ENCODE data around the gene ITGA11. TPM values are rescaled to one million over a fixed set of nuclear protein-coding genes. Genes with fewer than 3 reads are reported as not detected.

Gene ITGA11
- total RNA-seq, 1 donor from 2014 or later: 193 TPM

DNA sequence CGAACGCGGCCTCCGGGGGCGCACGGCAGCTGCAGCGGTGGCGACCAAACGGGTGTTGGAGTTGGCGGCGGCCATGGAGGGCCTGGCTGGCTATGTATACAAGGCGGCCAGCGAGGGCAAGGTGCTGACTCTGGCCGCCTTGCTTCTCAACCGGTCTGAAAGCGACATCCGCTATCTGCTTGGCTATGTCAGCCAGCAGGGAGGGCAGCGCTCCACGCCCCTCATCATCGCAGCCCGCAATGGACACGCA, 153.7 kb downstream of the ITGA11 start:
- Mint-ChIP-seq H3K27me3 (ENCODE audit: low read depth, unreplicated experiment) (no peaks in the 10 kb centered on the region), H3K27ac (ENCODE audit: unreplicated experiment) (peak overlapping the region; percentile 97), H3K4me1 (ENCODE audit: low read depth, unreplicated experiment) (peaks cover 42% of the 10 kb centered on the region), H3K4me3 (ENCODE audit: unreplicated experiment) (peak overlapping the region; percentile 99), H3K9me3 (ENCODE audit: unreplicated experiment) (no peaks in the 10 kb centered on the region), H3K36me3 (ENCODE audit: low read depth, unreplicated experiment) (peaks cover 4% of the 10 kb centered on the region)
- Histone ChIP-seq H3K27me3 (ENCODE audit: insufficient read depth, low read length) (no peaks in the 10 kb centered on the region), H3K36me3 (ENCODE audit: insufficient read depth, low read length) (no peaks in the 10 kb centered on the region), H4K20me1 (ENCODE audit: insufficient read depth, low read length) (peaks cover 49% of the 10 kb centered on the region), H3K27ac (ENCODE audit: low read depth, low read length) (peak overlapping the region; percentile 92), H3K4me2 (ENCODE audit: low read length) (peak overlapping the region; percentile 88), H3K79me2 (ENCODE audit: insufficient read depth, low read length) (peaks cover 65% of the 10 kb centered on the region), H2AFZ (ENCODE audit: low read depth, low read length) (peak overlapping the region; percentile 96), H3K4me3 (ENCODE audit: insufficient read depth, low read depth, low read length) (peak overlapping the region; percentile 73), H3K9me3 (ENCODE audit: insufficient read depth, low read depth, low read length) (no peaks in the 10 kb centered on the region), H3K9ac (ENCODE audit: low read length) (peak overlapping the region; percentile 94), H3K4me1 (ENCODE audit: insufficient read depth, low read length) (peaks cover 36% of the 10 kb centered on the region)
- FAIRE-seq (no peak), DNase-seq (ENCODE audit: low read depth) (no peak)
- TF ChIP-seq, protein P1, sequence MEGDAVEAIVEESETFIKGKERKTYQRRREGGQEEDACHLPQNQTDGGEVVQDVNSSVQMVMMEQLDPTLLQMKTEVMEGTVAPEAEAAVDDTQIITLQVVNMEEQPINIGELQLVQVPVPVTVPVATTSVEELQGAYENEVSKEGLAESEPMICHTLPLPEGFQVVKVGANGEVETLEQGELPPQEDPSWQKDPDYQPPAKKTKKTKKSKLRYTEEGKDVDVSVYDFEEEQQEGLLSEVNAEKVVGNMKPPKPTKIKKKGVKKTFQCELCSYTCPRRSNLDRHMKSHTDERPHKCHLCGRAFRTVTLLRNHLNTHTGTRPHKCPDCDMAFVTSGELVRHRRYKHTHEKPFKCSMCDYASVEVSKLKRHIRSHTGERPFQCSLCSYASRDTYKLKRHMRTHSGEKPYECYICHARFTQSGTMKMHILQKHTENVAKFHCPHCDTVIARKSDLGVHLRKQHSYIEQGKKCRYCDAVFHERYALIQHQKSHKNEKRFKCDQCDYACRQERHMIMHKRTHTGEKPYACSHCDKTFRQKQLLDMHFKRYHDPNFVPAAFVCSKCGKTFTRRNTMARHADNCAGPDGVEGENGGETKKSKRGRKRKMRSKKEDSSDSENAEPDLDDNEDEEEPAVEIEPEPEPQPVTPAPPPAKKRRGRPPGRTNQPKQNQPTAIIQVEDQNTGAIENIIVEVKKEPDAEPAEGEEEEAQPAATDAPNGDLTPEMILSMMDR (IDR thresholded peaks at IDR 0.05; ENCODE audit: insufficient read depth, low read depth, low read length): no peak
- no peak for TF ChIP-seq EZH2 (IDR thresholded peaks at IDR 0.05; ENCODE audit: insufficient read depth, low read length)

DNA sequence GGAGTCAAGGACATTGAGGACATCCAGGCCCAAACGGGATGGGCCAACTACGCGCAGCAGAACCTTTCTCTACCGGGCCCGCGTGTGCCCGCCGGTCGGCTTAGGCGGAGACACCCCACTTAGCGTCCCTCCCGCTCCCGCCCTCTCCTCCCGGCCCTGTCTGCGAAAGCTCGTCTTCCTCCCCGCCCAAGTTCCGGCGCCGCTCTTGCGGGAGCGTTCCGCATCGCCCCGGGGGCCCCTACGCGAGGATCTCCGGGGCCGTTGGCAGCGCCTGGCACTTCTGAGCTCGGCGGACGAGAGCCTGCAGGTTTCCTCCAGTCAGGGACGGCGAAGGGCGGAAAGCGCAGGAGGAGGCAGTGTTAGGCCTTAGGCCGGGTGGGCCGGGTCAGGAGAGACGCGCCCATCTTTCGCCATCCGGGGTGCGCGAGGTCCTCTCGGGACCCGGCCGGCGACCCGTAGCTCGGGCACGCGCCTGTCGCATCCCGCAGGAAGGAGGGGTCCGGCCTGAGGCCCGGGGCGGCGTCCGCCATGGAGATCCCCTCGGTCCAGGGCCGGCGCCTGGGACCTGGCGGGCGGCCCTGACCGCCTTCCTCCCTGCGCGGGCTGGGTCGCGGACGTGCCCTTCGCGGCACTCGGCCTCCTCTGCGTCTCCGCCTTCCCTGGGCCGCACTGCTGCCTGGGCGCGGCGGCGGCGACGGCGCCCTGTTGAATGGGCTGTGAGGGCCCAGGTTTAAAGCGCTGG, 154.2 kb downstream of the ITGA11 start, which contains the start of gene FEM1B:
Gene FEM1B (plus strand): TSS at position 143 of the 742 bp plus-strand sequence. CDS start 673 bp downstream, outside the sequence.
- H3K4me3 Mint-ChIP-seq (ENCODE audit: unreplicated experiment): peak within 1 kb of the TSS; percentile 99
- no peaks in the 10 kb centered on the region for H3K9me3 ChIP-seq (ENCODE audit: insufficient read depth, low read depth, low read length)
- FAIRE-seq: no peak
- peak within 1 kb of the TSS; percentile 97 for H3K27ac Mint-ChIP-seq (ENCODE audit: unreplicated experiment)
- H3K9ac ChIP-seq (ENCODE audit: low read length): peak within 1 kb of the TSS; percentile 94
- peak; percentile 89 for DNase-seq (ENCODE audit: low read depth)
- H3K4me3 ChIP-seq (ENCODE audit: insufficient read depth, low read depth, low read length): peak within 1 kb of the TSS; percentile 73
- peak within 1 kb of the TSS; percentile 92 for H3K27ac ChIP-seq (ENCODE audit: low read depth, low read length)
- peaks cover 45% of the 10 kb centered on the region for H4K20me1 ChIP-seq (ENCODE audit: insufficient read depth, low read length)
- H3K79me2 ChIP-seq (ENCODE audit: insufficient read depth, low read length): peaks cover 60% of the 10 kb centered on the region
- H2AFZ ChIP-seq (ENCODE audit: low read depth, low read length): peak within 1 kb of the TSS; percentile 96
- peak within 1 kb of the TSS; percentile 88 for H3K4me2 ChIP-seq (ENCODE audit: low read length)
- H3K36me3 Mint-ChIP-seq (ENCODE audit: low read depth, unreplicated experiment): peaks cover 4% of the 10 kb centered on the region
- no peaks in the 10 kb centered on the region for H3K9me3 Mint-ChIP-seq (ENCODE audit: unreplicated experiment)
- H3K36me3 ChIP-seq (ENCODE audit: insufficient read depth, low read length): no peaks in the 10 kb centered on the region
- H3K4me1 ChIP-seq (ENCODE audit: insufficient read depth, low read length): peaks cover 41% of the 10 kb centered on the region
- H3K4me1 Mint-ChIP-seq (ENCODE audit: low read depth, unreplicated experiment): peaks cover 47% of the 10 kb centered on the region
- TF ChIP-seq EZH2 (IDR thresholded peaks at IDR 0.05; ENCODE audit: insufficient read depth, low read length): no peak
- TF ChIP-seq, protein P1 (IDR thresholded peaks at IDR 0.05; ENCODE audit: insufficient read depth, low read depth, low read length): no peak
- H3K27me3 ChIP-seq (ENCODE audit: insufficient read depth, low read length): no peaks in the 10 kb centered on the region
- H3K27me3 Mint-ChIP-seq (ENCODE audit: low read depth, unreplicated experiment): no peaks in the 10 kb centered on the region

DNA sequence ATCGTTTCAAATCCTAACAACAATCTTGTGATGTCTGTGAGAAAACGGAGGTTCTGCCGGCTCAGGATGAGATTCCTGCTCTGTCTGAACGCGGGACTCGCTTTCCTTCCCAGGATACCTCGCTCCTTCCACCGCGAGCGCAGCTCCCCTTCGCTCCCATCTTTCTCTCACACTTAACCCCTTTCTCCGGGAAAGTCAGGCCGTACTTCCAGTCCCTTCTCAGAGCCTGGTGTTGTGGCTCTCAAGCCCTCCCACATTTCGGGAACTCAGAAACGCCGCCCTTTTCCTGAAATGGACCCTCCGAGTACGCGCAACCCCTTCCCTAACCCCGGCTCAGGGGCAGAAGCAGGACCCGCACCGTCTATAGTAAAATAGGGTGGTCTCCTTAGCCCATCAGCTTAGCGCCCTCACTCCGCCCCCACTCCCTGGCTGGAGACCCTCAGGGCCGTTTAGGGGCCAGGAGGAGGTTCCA, 154.8 kb downstream of the ITGA11 start:
- Mint-ChIP-seq H3K36me3 (ENCODE audit: low read depth, unreplicated experiment) (peaks cover 4% of the 10 kb centered on the region), H3K9me3 (ENCODE audit: unreplicated experiment) (no peaks in the 10 kb centered on the region), H3K4me1 (ENCODE audit: low read depth, unreplicated experiment) (peaks cover 50% of the 10 kb centered on the region), H3K4me3 (ENCODE audit: unreplicated experiment) (peak overlapping the region; percentile 91), H3K27me3 (ENCODE audit: low read depth, unreplicated experiment) (no peaks in the 10 kb centered on the region), H3K27ac (ENCODE audit: unreplicated experiment) (peak overlapping the region; percentile 96)
- TF ChIP-seq, protein P1 (IDR thresholded peaks at IDR 0.05; ENCODE audit: insufficient read depth, low read depth, low read length): no peak
- no peak for TF ChIP-seq EZH2 (IDR thresholded peaks at IDR 0.05; ENCODE audit: insufficient read depth, low read length)
- H3K9ac ChIP-seq (ENCODE audit: low read length): peak overlapping the region; percentile 94
- peaks cover 54% of the 10 kb centered on the region for H3K79me2 ChIP-seq (ENCODE audit: insufficient read depth, low read length)
- no peaks in the 10 kb centered on the region for H3K36me3 ChIP-seq (ENCODE audit: insufficient read depth, low read length)
- H3K4me2 ChIP-seq (ENCODE audit: low read length): peak overlapping the region; percentile 88
- DNase-seq (ENCODE audit: low read depth) (peak; percentile 52), FAIRE-seq (no peak)
- H3K27me3 ChIP-seq (ENCODE audit: insufficient read depth, low read length): no peaks in the 10 kb centered on the region
- H2AFZ ChIP-seq (ENCODE audit: low read depth, low read length): peak overlapping the region; percentile 96
- H4K20me1 ChIP-seq (ENCODE audit: insufficient read depth, low read length): peaks cover 39% of the 10 kb centered on the region
- peaks cover 45% of the 10 kb centered on the region for H3K4me1 ChIP-seq (ENCODE audit: insufficient read depth, low read length)
- H3K9me3 ChIP-seq (ENCODE audit: insufficient read depth, low read depth, low read length): no peaks in the 10 kb centered on the region
- H3K4me3 ChIP-seq (ENCODE audit: insufficient read depth, low read depth, low read length): peak overlapping the region; percentile 73
- H3K27ac ChIP-seq (ENCODE audit: low read depth, low read length): peak overlapping the region; percentile 92
